Fibroblast of peridontal ligament (primary cell): Measurements from ENCODE around the gene RPL19.
A peak's percentile ranks its signal among the peaks of the same experiment; 100 is the strongest.
"Not testable (repeated sequence)": the region's sequence is repeated elsewhere in the genome, so short reads cannot be mapped to it uniquely, and the experiment has no call there.

Experiments
- DNase-seq: peaks from one replicate; pipeline ENCODE4 v3.0.0-alpha.2; 2010; ENCODE audit errors: extremely low read depth

RPL19 gene

GRCh38 chr17:39200070-39200879 lies at the start of gene RPL19:
RPL19 (plus strand) TSS chr17:39200283; CDS start chr17:39200345, 62 bp downstream.
- DNase-seq, result peak; percentile 32

GRCh38 chr17:39150795-39151149 lies 49.3 kb upstream of the RPL19 start:
- DNase-seq, result no peak

GRCh38 chr17:39151150-39151942 lies 48.7 kb upstream of the RPL19 start, which contains the start of gene PLXDC1:
PLXDC1 (minus strand) TSS chr17:39151637; CDS start chr17:39151437, 200 bp downstream.
- no peak for DNase-seq

GRCh38 chr17:39151943-39152818 lies 47.9 kb upstream of the RPL19 start:
- DNase-seq, result no peak

- peak; percentile 92 for DNase-seq
Observed at GRCh38 chr17:39153599-39154051, 46.5 kb upstream of the RPL19 start.

GRCh38 chr17:39155654-39156053 lies 44.4 kb upstream of the RPL19 start:
- DNase-seq, result no peak

GRCh38 chr17:39156491-39156890 lies 43.6 kb upstream of the RPL19 start:
- no peak for DNase-seq

- no peak for DNase-seq
Observed at GRCh38 chr17:39158623-39159022, 41.5 kb upstream of the RPL19 start.

GRCh38 chr17:39161962-39162361 lies 38.1 kb upstream of the RPL19 start:
- DNase-seq, result no peak

- DNase-seq, result peak; percentile 88
Observed at GRCh38 chr17:39164675-39165143, 35.4 kb upstream of the RPL19 start.

- DNase-seq, result no peak
Observed at GRCh38 chr17:39165178-39165840, 34.8 kb upstream of the RPL19 start.

GRCh38 chr17:39165841-39166349 lies 34.2 kb upstream of the RPL19 start, which contains the start of gene ARL5C:
ARL5C (minus strand) TSS chr17:39166161; CDS start chr17:39165760, 401 bp downstream.
- no peak for DNase-seq

- DNase-seq, result no peak
Observed at GRCh38 chr17:39166437-39167335, 33.4 kb upstream of the RPL19 start.

- DNase-seq, result peak; percentile 24
Observed at GRCh38 chr17:39167476-39167875, 32.6 kb upstream of the RPL19 start.

- DNase-seq, result not testable (repeated sequence)
Observed at GRCh38 chr17:39168503-39168902, 31.6 kb upstream of the RPL19 start.

- no peak for DNase-seq
Observed at GRCh38 chr17:39169101-39169500, 31.0 kb upstream of the RPL19 start.

GRCh38 chr17:39169518-39169917 lies 30.6 kb upstream of the RPL19 start:
- no peak for DNase-seq

- no peak for DNase-seq
Observed at GRCh38 chr17:39170109-39170508, 30.0 kb upstream of the RPL19 start.

- no peak for DNase-seq
Observed at GRCh38 chr17:39170558-39170957, 29.5 kb upstream of the RPL19 start.

- DNase-seq, result no peak
Observed at GRCh38 chr17:39171933-39172332, 28.1 kb upstream of the RPL19 start.
